Gastroesophageal sphincter (tissue), 4 donors: ENCODE measurements around the gene ELMO1. TPM values are rescaled to one million over a fixed set of nuclear protein-coding genes. Genes with fewer than 3 reads are reported as not detected.

Experiments used
- ATAC-seq: fragments of 150-250 bp; one replicate; pipeline ENCODE4 v1.9.1; 2016; ENCODE audit warnings: mild to moderate bottlenecking, moderate library complexity
- H3K27ac ChIP-seq, 4 donors: fragments of 200-600 bp; sonication (generic) in 3 of 4; 1 replicate in 3 of 4; 2 replicates in 1 of 4; pipeline ENCODE4 v1.5.1; 2016 to 2019
- H3K27me3 ChIP-seq: fragments of 200-600 bp; sonication (generic); one replicate; pipeline ENCODE4 v1.5.1; 2019
- H3K36me3 ChIP-seq, 2 donors: fragments of 200-600 bp; sonication (generic); one replicate each; pipeline ENCODE4 v1.5.1; 2019; ENCODE audit warnings: control low read depth in 1 of 2
- H3K4me1 ChIP-seq, 3 donors: fragments of 200-600 bp; sonication (generic); 1 replicate in 2 of 3; 2 replicates in 1 of 3; pipeline ENCODE4 v1.5.1; 2016 to 2019; ENCODE audit warnings: control low read depth in 2 of 3
- H3K4me3 ChIP-seq, 2 donors: fragments of 200-600 bp; sonication (generic); one replicate each; pipeline ENCODE4 v1.5.1; 2019; ENCODE audit warnings: mild to moderate bottlenecking in 1 of 2, moderate library complexity in 1 of 2
- H3K9me3 ChIP-seq, 3 donors: fragments of 200-600 bp; sonication (generic); one replicate each; pipeline ENCODE4 v1.5.1; 2017 to 2019; ENCODE audit warnings: control low read depth in 2 of 3
- CTCF ChIP-seq, 4 experiments: fragments of 200-600 bp in 2 of 4; fragments of 450-650 bp in 2 of 4; sonication (generic) in 1 of 4; IDR thresholded peaks; one replicate each; pipeline ENCODE4 v1.5.1; 2017 to 2019; ENCODE audit warnings: antibody characterized with exemption in 4 of 4, mild to moderate bottlenecking in 2 of 4, moderate library complexity in 2 of 4
- EP300 ChIP-seq: sonication (generic); formaldehyde crosslinking; IDR thresholded peaks from one replicate; pipeline ENCODE4 v1.6.1; 2017; ENCODE audit warnings: antibody characterized with exemption, mild to moderate bottlenecking
- POLR2A ChIP-seq, 2 donors: fragments of 450-650 bp; IDR thresholded peaks; one replicate each; pipeline ENCODE4 v1.6.1; 2017; ENCODE audit warnings: antibody characterized with exemption in 2 of 2, mild to moderate bottlenecking in 2 of 2, moderate library complexity in 1 of 2
- POLR2AphosphoS5 ChIP-seq: sonication (generic); formaldehyde crosslinking; IDR thresholded peaks from one replicate; pipeline ENCODE4 v1.6.1; 2017; ENCODE audit warnings: antibody characterized with exemption
- WGBS, 2 donors: methylation state at CpG; one replicate each; pipeline ENCODE4 v1.1.5; 2018; ENCODE audit warnings: low coverage in 1 of 2; 5-methylcytosine and 5-hydroxymethylcytosine counted together
- total RNA-seq, 4 donors: library from RNA; depleted of rRNA; stranded (reverse); fragments of >200 nt; gene quantifications; one replicate each; pipeline ENCODE4 v1.1.0, GENCODE V29; 2016

Gene ELMO1
- total RNA-seq, 4 donors from 2014 or later: 22.1 to 54.0 (median 42.7) TPM

GRCh38 chr7:37016064-37016878, 432.4 kb downstream of the ELMO1 start:
- WGBS, 2 donors: 89 to 92% methylated on average over 7 to 10 of the region's 10 CpGs
- ATAC-seq: no peak
- H3K27ac ChIP-seq: no peak overlapping the region

GRCh38 chr7:37015353-37016034, 433.2 kb downstream of the ELMO1 start:
- WGBS, 2 donors: 91 to 96% methylated on average over 7 to 9 of the region's 12 CpGs
- ATAC-seq: no peak
- Histone ChIP-seq H3K9me3 (no peaks in the 10 kb centered on the region), H3K36me3 (peaks cover 0 to 15% of the 10 kb centered on the region in 2 donors), H3K27ac (no peak overlapping the region), H3K4me3 (no peak overlapping the region), H3K4me1 (no peaks in the 10 kb centered on the region), H3K27me3 (no peaks in the 10 kb centered on the region)
- TF ChIP-seq POLR2AphosphoS5: no peak
- TF ChIP-seq EP300: no peak
- TF ChIP-seq CTCF (IDR thresholded peaks at IDR 0.05): no peak
- no peak for TF ChIP-seq POLR2A (IDR thresholded peaks at IDR 0.05)

More at GRCh38 chr7:37016064-37016878, 432.4 kb downstream of the ELMO1 start:
- Histone ChIP-seq H3K27me3 (no peaks in the 10 kb centered on the region), H3K4me3 (no peak overlapping the region), H3K4me1 (peaks cover 0 to 7% (median 0%) of the 10 kb centered on the region in 3 donors), H3K9me3 (no peaks in the 10 kb centered on the region), H3K36me3 (peaks cover 0 to 14% of the 10 kb centered on the region in 2 donors)
- TF ChIP-seq EP300 (no peak), POLR2AphosphoS5 (no peak), POLR2A (IDR thresholded peaks at IDR 0.05) (no peak), CTCF (IDR thresholded peaks at IDR 0.05) (no peak)

GRCh38 chr7:37013771-37014170, 434.9 kb downstream of the ELMO1 start:
- TF ChIP-seq POLR2AphosphoS5 (no peak), CTCF (IDR thresholded peaks at IDR 0.05) (no peak), EP300 (no peak), POLR2A (IDR thresholded peaks at IDR 0.05) (no peak)
- WGBS, 2 donors: 81 to 84% methylated on average over 3 to 4 of the region's 4 CpGs
- H3K27ac ChIP-seq: no peak overlapping the region
- no peak for ATAC-seq
- no peaks in the 10 kb centered on the region for H3K9me3 ChIP-seq
- peaks cover 0 to 8% (median 0%) of the 10 kb centered on the region in 3 donors for H3K4me1 ChIP-seq
- no peaks in the 10 kb centered on the region for H3K27me3 ChIP-seq
- H3K4me3 ChIP-seq: no peak overlapping the region
- peaks cover 0 to 15% of the 10 kb centered on the region in 2 donors for H3K36me3 ChIP-seq

GRCh38 chr7:37011151-37011890, 437.3 kb downstream of the ELMO1 start:
- Histone ChIP-seq H3K9me3 (no peaks in the 10 kb centered on the region), H3K36me3 (peaks cover 0 to 15% of the 10 kb centered on the region in 2 donors), H3K4me1 (peaks cover 0 to 8% (median 0%) of the 10 kb centered on the region in 3 donors), H3K27ac (no peak overlapping the region), H3K27me3 (no peaks in the 10 kb centered on the region), H3K4me3 (no peak overlapping the region)
- no peak for TF ChIP-seq CTCF (IDR thresholded peaks at IDR 0.05)
- TF ChIP-seq POLR2AphosphoS5: no peak
- no peak for TF ChIP-seq POLR2A (IDR thresholded peaks at IDR 0.05)
- TF ChIP-seq EP300: no peak
- WGBS, 2 donors: 96 to 100% methylated on average over 3 of the region's 3 CpGs
- no peak for ATAC-seq
